Stimulated activated effector memory CD8-positive, alpha-beta T cell treated with anti-CD3 and anti-CD28 coated beads, Interleukin-12 subunit alpha, Interleukin-12 subunit beta, amount 100 ng/mL, for 72 hours (primary cell): Measurements from ENCODE around the gene MS4A12.
"Not testable (repeated sequence)": the region's sequence is repeated elsewhere in the genome, so short reads cannot be mapped to it uniquely, and the experiment has no call there.

Experiments used
- ATAC-seq: fragments of 150-1000 bp; cut with Tn5 transposase; 2 replicates; pipeline ENCODE4 v1.10.0; 2021
- DNase-seq, 2 donors: peaks; one replicate each; pipeline ENCODE4 v3.0.0; 2021 to 2022; ENCODE audit warnings: low spot score in 2 of 2
- H3K27ac Mint-ChIP-seq: one replicate; pipeline ENCODE4 v1.8.0; 2022; ENCODE audit warnings: mild to moderate bottlenecking, mixed read lengths
- H3K36me3 Mint-ChIP-seq: one replicate; pipeline ENCODE4 v1.8.0; 2022; ENCODE audit warnings: mild to moderate bottlenecking, mixed read lengths
- H3K4me1 Mint-ChIP-seq: one replicate; pipeline ENCODE4 v1.8.0; 2022; ENCODE audit warnings: mixed read lengths
- H3K4me3 Mint-ChIP-seq: one replicate; pipeline ENCODE4 v1.8.0; 2022; ENCODE audit warnings: mild to moderate bottlenecking, mixed read lengths
- H3K9me3 Mint-ChIP-seq: one replicate; pipeline ENCODE4 v1.8.0; 2022; ENCODE audit warnings: mixed read lengths

MS4A12 gene

GRCh38 chr11:60500276-60500910 lies 7.8 kb downstream of the MS4A12 start:
- DNase-seq (no peak), ATAC-seq (no peak)
- Mint-ChIP-seq H3K9me3 (no peaks in the 10 kb centered on the region), H3K36me3 (no peaks in the 10 kb centered on the region), H3K4me3 (no peak overlapping the region), H3K27ac (no peak overlapping the region), H3K4me1 (peaks cover 11% of the 10 kb centered on the region)

- no peak for ATAC-seq
- H3K36me3 Mint-ChIP-seq, result no peaks in the 10 kb centered on the region
- H3K4me3 Mint-ChIP-seq, result no peak overlapping the region
- H3K9me3 Mint-ChIP-seq, result no peaks in the 10 kb centered on the region
- peaks cover 11% of the 10 kb centered on the region for H3K4me1 Mint-ChIP-seq
- no peak for DNase-seq
- no peak overlapping the region for H3K27ac Mint-ChIP-seq
Observed at GRCh38 chr11:60502221-60502775, 9.7 kb downstream of the MS4A12 start.

- Mint-ChIP-seq H3K36me3 (no peaks in the 10 kb centered on the region), H3K9me3 (no peaks in the 10 kb centered on the region), H3K27ac (no peak overlapping the region), H3K4me1 (peaks cover 11% of the 10 kb centered on the region), H3K4me3 (no peak overlapping the region)
- peak; percentile 65 for ATAC-seq
- DNase-seq, result no peak
Observed at GRCh38 chr11:60504219-60504905, 11.8 kb downstream of the MS4A12 start.

DNA sequence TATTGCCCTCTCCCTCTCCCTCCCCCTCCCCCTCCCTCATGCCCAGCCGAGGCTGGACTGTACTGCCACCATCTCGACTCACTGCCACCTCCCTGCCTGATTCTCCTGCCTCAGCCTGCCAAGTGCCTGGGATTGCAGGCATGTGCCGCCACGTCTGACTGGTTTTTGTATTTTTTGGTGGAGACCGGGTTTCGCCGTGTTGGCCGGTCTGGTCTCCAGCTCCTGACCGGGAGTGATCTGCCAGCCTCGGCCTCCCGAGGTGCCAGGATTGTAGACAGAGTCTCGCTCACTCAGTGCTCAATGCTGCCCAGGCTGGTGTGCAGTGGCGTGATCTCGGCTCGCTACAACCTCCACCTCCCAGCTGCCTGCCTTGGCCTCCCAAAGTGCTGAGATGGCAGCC lies 17.0 kb downstream of the MS4A12 start:
- H3K36me3 Mint-ChIP-seq, H3K27ac Mint-ChIP-seq, DNase-seq, H3K4me1 Mint-ChIP-seq, H3K4me3 Mint-ChIP-seq, H3K9me3 Mint-ChIP-seq, ATAC-seq: not testable (repeated sequence)

- not testable (repeated sequence) for H3K4me1 Mint-ChIP-seq, H3K4me3 Mint-ChIP-seq, DNase-seq, H3K9me3 Mint-ChIP-seq, H3K27ac Mint-ChIP-seq, H3K36me3 Mint-ChIP-seq, ATAC-seq
Observed at GRCh38 chr11:60510209-60510608, 17.6 kb downstream of the MS4A12 start.

DNA sequence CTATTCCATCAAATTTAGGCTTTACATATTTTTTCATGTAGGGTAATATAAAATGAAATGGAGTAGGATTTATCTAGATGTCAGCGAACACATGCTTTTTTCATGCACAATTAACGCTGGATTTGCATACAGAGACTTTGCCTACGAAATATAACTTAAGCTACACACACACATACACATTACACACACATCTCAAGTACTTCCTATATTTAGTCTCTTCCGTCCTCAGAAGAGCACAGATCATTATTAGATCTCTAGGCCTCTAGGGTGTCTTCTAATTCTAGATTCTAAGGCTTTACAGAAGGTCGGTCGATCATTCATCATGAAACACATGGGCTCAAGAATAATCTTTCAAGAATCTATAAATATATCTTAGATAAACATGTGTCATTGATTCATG lies 18.8 kb downstream of the MS4A12 start:
- no peak overlapping the region for H3K27ac Mint-ChIP-seq
- ATAC-seq, result no peak
- no peak for DNase-seq

DNA sequence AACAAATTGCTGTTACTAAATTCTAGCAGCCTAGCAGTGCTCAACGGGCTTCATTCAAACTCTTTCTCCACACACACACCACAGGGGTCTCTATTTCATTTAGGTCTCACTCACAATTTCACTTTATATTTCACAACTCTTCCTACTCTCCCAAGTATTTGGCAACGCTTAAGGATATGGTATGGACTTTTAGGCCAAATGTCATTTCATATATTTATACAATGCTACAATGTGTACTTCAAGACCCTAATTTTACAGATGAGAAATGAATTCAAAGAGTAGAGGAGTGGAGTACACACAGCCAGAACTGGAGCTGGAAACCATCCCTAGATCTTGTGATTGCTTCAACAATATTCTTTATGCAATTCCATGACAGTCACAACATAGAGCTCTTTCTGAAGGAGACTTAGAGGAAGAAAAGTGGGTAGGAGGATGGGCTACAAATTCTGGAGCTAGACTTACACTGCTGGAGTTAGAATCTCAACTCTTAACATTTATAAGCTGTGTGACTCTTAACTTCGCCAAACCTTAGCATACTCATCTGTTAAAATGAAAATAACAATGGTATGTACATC lies 20.2 kb downstream of the MS4A12 start:
- DNase-seq (no peak), ATAC-seq (no peak)
- no peaks in the 10 kb centered on the region for H3K9me3 Mint-ChIP-seq
- no peak overlapping the region for H3K27ac Mint-ChIP-seq
- no peaks in the 10 kb centered on the region for H3K36me3 Mint-ChIP-seq
- no peak overlapping the region for H3K4me3 Mint-ChIP-seq
- H3K4me1 Mint-ChIP-seq, result no peaks in the 10 kb centered on the region

More for the DNA sequence above, 18.8 kb downstream of the MS4A12 start:
- no peak overlapping the region for H3K4me3 Mint-ChIP-seq
- no peaks in the 10 kb centered on the region for H3K4me1 Mint-ChIP-seq
- no peaks in the 10 kb centered on the region for H3K9me3 Mint-ChIP-seq
- no peaks in the 10 kb centered on the region for H3K36me3 Mint-ChIP-seq

- no peak for DNase-seq
- Mint-ChIP-seq H3K4me3 (no peak overlapping the region), H3K36me3 (no peaks in the 10 kb centered on the region), H3K9me3 (no peaks in the 10 kb centered on the region), H3K4me1 (no peaks in the 10 kb centered on the region), H3K27ac (no peak overlapping the region)
- ATAC-seq, result no peak
Observed at GRCh38 chr11:60513496-60514460, 21.2 kb downstream of the MS4A12 start.

DNA sequence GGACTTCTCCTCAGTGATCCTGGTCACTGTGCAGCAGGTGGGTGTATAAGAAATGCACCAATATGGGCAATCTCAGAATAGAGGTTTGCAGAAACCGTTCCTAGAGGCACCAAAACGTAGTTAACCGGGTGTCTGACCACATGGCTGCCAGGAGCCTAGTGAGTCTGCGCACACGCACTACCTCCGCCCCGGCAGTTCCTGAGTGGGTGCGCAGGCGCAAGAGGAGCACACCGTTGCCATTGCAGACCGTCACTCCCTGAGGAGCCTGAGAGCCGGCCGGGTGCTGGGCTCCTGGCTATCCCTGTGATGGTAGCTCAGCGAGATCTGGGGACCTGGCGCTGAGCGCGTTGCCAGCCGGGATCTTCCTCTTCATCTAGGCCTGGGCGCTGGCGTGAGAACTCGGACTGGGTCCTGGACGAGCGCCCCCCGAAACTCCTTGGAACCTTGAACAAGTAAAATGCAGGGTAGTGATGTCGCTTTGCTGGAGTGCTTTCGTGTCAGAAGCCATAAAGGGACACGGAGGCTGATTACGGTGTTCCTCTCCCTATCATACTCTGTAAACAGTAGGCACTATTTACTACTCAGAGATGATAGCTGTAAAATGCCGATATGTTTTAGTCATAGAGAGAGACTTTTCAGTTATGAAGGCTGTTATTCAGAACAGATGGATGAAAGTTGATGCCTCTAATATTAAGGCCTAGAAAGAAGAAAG lies 22.7 kb downstream of the MS4A12 start, which contains the start of gene MS4A13:
MS4A13 (plus strand) TSS at position 249 of the 712 bp plus-strand sequence. CDS start 2,692 bp downstream, outside the sequence.
- Mint-ChIP-seq H3K27ac (no peak within 1 kb of the TSS), H3K9me3 (peaks cover 3% of the 10 kb centered on the region), H3K4me3 (no peak within 1 kb of the TSS), H3K4me1 (no peaks in the 10 kb centered on the region), H3K36me3 (no peaks in the 10 kb centered on the region)
- DNase-seq, result no peak
- no peak for ATAC-seq

DNA sequence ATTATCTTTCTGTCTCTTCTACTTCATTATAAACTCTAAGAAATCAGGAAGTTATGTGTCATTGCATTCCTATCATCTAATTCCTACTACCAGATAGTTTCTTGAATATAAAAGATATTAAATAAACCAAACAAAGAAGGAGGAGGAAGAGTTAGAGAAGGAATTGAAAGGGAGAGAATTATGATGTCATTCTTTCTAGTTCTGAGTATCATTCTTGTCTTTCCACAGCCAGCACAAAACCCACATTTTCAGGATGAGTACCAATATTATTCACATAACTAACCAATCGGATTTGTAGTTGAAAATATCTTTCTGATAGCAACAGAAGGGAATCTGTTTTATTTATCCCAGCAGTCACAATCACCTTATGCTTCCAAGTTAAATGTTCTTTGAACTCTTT lies 35.9 kb downstream of the MS4A12 start:
- no peaks in the 10 kb centered on the region for H3K4me1 Mint-ChIP-seq
- H3K4me3 Mint-ChIP-seq, result no peak overlapping the region
- DNase-seq, result no peak
- ATAC-seq, result no peak
- H3K36me3 Mint-ChIP-seq, result no peaks in the 10 kb centered on the region
- no peaks in the 10 kb centered on the region for H3K9me3 Mint-ChIP-seq
- no peak overlapping the region for H3K27ac Mint-ChIP-seq

DNA sequence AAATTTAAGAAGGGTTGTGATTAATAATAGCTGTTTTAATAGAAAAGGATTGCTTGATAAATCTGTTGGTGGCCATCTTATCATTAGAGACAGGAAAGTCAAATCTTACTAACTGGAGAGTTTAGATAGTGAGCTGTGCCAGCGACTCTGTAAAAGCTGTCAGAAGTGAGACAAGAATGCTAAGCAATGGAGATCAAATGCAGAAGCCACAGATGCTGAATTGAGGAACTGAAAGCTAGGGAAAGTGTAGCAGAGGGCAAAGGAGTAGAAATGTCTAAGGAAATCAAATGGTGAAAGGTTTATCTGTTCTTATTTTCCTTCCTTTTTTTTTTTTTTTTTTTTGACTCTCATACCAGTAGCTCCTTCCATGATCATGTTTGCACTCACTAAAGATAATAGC lies 36.4 kb downstream of the MS4A12 start:
- DNase-seq (no peak), ATAC-seq (no peak)
- H3K9me3 Mint-ChIP-seq, result no peaks in the 10 kb centered on the region
- H3K4me1 Mint-ChIP-seq, result no peaks in the 10 kb centered on the region
- H3K4me3 Mint-ChIP-seq, result no peak overlapping the region
- no peaks in the 10 kb centered on the region for H3K36me3 Mint-ChIP-seq
- no peak overlapping the region for H3K27ac Mint-ChIP-seq

DNA sequence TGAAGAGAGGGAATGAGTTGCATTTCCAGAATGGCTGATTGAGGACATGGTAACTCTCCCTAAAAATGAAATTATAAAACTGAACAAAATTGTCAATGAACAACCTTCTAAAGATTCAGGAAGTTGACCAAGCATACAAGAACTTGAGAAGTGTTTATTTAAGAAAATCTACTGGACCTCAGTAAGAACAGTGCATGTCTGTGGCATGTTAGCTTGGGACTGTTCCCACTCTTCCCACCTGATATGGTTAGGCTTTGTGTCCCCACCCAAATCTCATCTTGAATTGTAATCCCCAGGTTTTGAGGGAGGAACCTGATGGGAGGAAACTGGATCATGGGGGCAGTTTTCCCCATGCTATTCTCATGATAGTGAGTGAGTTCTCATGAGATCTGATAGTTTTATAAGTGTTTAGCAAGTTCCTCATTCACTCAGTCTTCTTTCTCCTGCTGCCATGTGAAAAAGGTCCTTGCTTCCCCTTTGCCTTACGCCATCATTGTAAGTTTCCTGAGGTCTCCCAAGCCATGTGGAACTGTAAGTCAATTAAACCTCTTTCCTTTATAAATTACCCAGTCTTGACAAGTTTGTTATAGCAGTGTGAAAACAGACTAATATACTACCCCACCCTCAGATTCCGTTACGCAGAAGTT lies 38.0 kb downstream of the MS4A12 start:
- H3K4me3 Mint-ChIP-seq, result no peak overlapping the region
- H3K27ac Mint-ChIP-seq, result no peak overlapping the region
- H3K4me1 Mint-ChIP-seq, result no peaks in the 10 kb centered on the region
- ATAC-seq (no peak), DNase-seq (no peak)
- no peaks in the 10 kb centered on the region for H3K36me3 Mint-ChIP-seq
- H3K9me3 Mint-ChIP-seq, result no peaks in the 10 kb centered on the region

GRCh38 chr11:60532383-60532782 lies 39.8 kb downstream of the MS4A12 start:
- H3K4me3 Mint-ChIP-seq, H3K4me1 Mint-ChIP-seq, ATAC-seq, DNase-seq, H3K27ac Mint-ChIP-seq, H3K36me3 Mint-ChIP-seq, H3K9me3 Mint-ChIP-seq: not testable (repeated sequence)

GRCh38 chr11:60538627-60539026 lies 46.0 kb downstream of the MS4A12 start:
- not testable (repeated sequence) for H3K27ac Mint-ChIP-seq, H3K9me3 Mint-ChIP-seq, H3K36me3 Mint-ChIP-seq, ATAC-seq, H3K4me1 Mint-ChIP-seq, H3K4me3 Mint-ChIP-seq, DNase-seq
